GM21619 (cell line): ENCODE measurements around the gene KCNQ1OT1.

Experiments used
- ATAC-seq: cut with Tn5 transposase; IDR thresholded peaks from one replicate; pipeline ENCODE4 v1.9.1; 2021; ENCODE audit not compliant: unreplicated experiment

Gene KCNQ1OT1

GRCh38 chr11:2561696-2562581 is 137.9 kb downstream of the KCNQ1OT1 start:
- no peak for ATAC-seq

- no peak for ATAC-seq
Observed at GRCh38 chr11:2559527-2560311, 140.1 kb downstream of the KCNQ1OT1 start.

GRCh38 chr11:2558861-2559526 is 140.8 kb downstream of the KCNQ1OT1 start:
- no peak for ATAC-seq

GRCh38 chr11:2558397-2558796 is 141.4 kb downstream of the KCNQ1OT1 start:
- ATAC-seq, result no peak
